GM12865 (cell line): ENCODE measurements around the gene MYBPC2.
A peak's percentile ranks its signal among the peaks of the same experiment; 100 is the strongest.

Experiments
- DNase-seq: peaks from one replicate; pipeline ENCODE4 v3.0.0; 2010; ENCODE audit warnings: low read depth
- H3K4me3 ChIP-seq: 2 replicates; pipeline ENCODE4 v1.5.1; 2011; ENCODE audit warnings: mild to moderate bottlenecking, low read depth, low read length, control low read depth
- CTCF ChIP-seq: IDR thresholded peaks from 2 replicates; pipeline ENCODE4 v1.5.1; 2011; ENCODE audit warnings: low read length, control low read depth, low read depth, inconsistent platforms; ENCODE audit not compliant: insufficient read depth; ENCODE audit errors: missing control alignments

MYBPC2 gene

DNA sequence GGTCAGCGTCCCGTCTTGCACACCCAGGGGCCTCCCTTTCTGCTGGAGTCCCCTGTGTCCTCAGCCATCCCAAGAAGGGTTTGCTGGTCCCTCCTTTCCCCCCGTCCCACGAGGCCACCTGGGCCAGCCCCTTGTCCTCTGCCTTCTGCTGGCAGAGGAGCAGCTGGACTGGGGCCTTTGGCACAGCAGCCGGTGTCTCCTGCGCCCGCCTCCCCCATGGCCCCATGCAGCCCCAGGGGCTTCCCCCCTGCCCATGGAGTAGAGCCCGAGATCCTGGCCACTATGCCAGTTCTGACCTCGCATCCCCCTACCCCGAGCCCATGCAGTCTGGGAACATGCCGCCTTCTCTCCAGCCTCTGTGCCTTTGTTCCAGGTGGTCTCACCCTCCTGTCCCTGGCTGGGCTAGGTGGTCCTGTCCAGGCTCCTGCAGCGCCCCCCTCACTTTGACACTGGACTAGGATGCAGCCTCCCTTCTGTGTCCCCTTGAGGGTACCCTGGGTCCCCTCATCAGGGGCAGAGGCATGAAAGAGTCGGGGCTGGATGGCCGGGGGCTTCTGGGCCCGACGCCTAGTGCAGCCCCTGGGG is 49.7 kb downstream of the MYBPC2 start:
- no peak for TF ChIP-seq CTCF
- no peak overlapping the region for H3K4me3 ChIP-seq
- no peak for DNase-seq

DNA sequence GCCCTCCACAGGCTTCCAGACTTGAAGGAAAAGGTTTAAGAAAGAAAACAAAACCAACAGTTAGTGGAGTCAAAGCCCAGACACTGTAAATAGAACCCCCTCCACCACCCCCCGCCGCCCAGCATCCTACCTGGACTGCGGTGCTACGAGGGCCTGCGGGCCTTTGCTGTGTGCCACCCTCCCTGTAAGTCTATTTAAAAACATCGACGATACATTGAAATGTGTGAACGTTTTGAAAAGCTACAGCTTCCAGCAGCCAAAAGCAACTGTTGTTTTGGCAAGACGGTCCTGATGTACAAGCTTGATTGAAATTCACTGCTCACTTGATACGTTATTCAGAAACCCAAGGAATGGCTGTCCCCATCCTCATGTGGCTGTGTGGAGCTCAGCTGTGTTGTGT is 50.2 kb downstream of the MYBPC2 start:
- TF ChIP-seq CTCF: no peak
- no peak overlapping the region for H3K4me3 ChIP-seq
- DNase-seq: no peak

DNA sequence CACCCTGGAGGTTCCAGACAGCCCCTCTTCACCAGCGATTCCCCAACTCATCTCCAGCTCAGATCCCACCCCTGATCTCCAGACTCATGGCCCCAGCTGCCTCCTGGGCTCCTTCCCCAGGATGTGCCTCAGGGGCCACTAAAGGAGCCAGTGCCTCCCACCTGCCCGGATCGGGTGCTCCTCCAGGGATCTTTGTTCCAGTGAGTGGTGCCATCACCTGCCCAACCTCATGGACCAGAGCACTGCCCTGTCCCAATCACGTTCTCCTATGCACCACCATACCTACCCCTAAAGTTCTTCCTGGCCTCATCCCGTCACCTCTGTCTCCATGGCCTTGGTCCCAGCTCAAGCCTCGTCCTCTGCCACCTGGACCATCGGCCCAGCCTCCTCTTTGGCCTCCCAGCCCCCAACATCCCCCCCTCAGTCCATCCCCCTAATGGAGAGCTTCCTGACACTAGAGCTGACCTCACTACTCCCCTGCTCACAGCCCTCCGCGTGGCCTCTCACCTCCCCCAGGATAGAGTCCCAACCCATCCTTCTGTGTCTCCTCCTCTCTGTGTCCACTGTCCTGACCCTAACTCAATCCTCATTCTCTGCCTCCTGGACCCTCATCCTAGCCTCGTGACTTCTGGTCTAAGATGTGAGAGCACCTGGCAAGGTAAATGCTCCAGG is 52.7 kb downstream of the MYBPC2 start:
- DNase-seq: no peak
- no peak overlapping the region for H3K4me3 ChIP-seq
- TF ChIP-seq CTCF: no peak

- peak; percentile 44 for TF ChIP-seq CTCF
- peak; percentile 71 for DNase-seq
- no peak overlapping the region for H3K4me3 ChIP-seq
Observed at GRCh38 chr19:50486823-50487515, 54.3 kb downstream of the MYBPC2 start.

GRCh38 chr19:50488389-50489194 is 55.9 kb downstream of the MYBPC2 start:
- no peak for TF ChIP-seq CTCF
- DNase-seq: no peak
- H3K4me3 ChIP-seq: no peak overlapping the region

DNA sequence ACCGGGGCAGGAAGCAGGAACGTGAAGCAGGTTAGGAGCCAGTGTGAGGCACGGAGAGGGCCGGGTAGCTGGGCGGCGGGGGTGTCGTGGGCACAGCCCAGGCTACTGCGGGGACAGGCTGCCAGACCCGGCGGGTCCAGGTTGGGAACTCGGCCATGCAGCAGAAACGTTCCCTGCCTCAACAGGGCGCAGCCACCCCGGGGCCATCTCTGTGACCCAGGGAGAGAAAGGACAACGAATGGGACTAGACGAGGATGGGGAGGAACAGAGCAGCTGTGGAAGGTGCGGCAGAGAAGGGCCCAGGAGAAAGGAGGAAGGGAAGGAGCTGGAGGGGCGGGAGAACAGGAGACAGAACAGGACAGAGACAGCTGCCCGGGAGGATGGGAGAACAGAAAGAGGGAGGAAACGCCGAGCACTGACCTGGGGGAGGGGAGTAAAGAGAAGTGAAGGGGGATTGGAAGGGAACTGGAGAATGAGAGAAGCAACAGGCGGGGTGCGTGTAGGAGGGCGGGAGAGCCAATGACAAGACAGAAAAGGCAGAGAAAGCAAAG is 56.8 kb downstream of the MYBPC2 start:
- no peak overlapping the region for H3K4me3 ChIP-seq
- TF ChIP-seq CTCF: no peak
- no peak for DNase-seq
